H9 (cell line): ENCODE measurements around the gene SPATA20. TPM values are rescaled to one million over a fixed set of nuclear protein-coding genes. Genes with fewer than 3 reads are reported as not detected.

Experiments used
- DNase-seq: peaks from one replicate; pipeline ENCODE4 v3.0.0-alpha.2; 2017
- H2AFZ ChIP-seq: one replicate; pipeline ENCODE4 v1.6.1; 2013; ENCODE audit warnings: mild to moderate bottlenecking, low read length, control low read depth, moderate library complexity
- H2AK5ac ChIP-seq: 2 replicates; pipeline ENCODE4 v1.6.1; 2013; ENCODE audit warnings: low read length, control low read depth, mixed read lengths; ENCODE audit not compliant: insufficient read length
- H2BK120ac ChIP-seq: one replicate; pipeline ENCODE4 v1.6.1; 2013; ENCODE audit warnings: low read depth, mild to moderate bottlenecking, low read length, control low read depth, inconsistent platforms; ENCODE audit not compliant: poor library complexity, severe bottlenecking
- H2BK12ac ChIP-seq: 2 replicates; pipeline ENCODE4 v1.6.1; 2013; ENCODE audit warnings: low read length, control low read depth, mixed read lengths, low read depth; ENCODE audit not compliant: insufficient read length
- H2BK15ac ChIP-seq: 2 replicates; pipeline ENCODE4 v1.6.1; 2013; ENCODE audit warnings: low read depth, low read length, control low read depth
- H2BK20ac ChIP-seq: one replicate; pipeline ENCODE4 v1.6.1; 2013; ENCODE audit warnings: low read depth, mild to moderate bottlenecking, low read length, control low read depth, inconsistent platforms; ENCODE audit not compliant: poor library complexity, severe bottlenecking
- H2BK5ac ChIP-seq: 2 replicates; pipeline ENCODE4 v1.6.1; 2013; ENCODE audit warnings: low read length, control low read depth, mixed read lengths; ENCODE audit not compliant: insufficient read length
- H3K14ac ChIP-seq: 2 replicates; pipeline ENCODE4 v1.6.1; 2013; ENCODE audit warnings: low read length, control low read depth; ENCODE audit not compliant: insufficient read depth
- H3K18ac ChIP-seq: 2 replicates; pipeline ENCODE4 v1.6.1; 2013; ENCODE audit warnings: low read depth, mild to moderate bottlenecking, mixed read lengths, low read length, control low read depth; ENCODE audit not compliant: insufficient read length
- H3K23ac ChIP-seq: 2 replicates; pipeline ENCODE4 v1.6.1; 2013; ENCODE audit warnings: low read length, control low read depth, mixed read lengths, low read depth; ENCODE audit not compliant: insufficient read length
- H3K23me2 ChIP-seq: 2 replicates; pipeline ENCODE4 v1.6.1; 2013; ENCODE audit warnings: low read depth, mild to moderate bottlenecking, mixed read lengths, low read length, control low read depth; ENCODE audit not compliant: insufficient read length, poor library complexity, severe bottlenecking
- H3K27ac ChIP-seq: 2 replicates; pipeline ENCODE4 v1.5.1; 2013; ENCODE audit warnings: low read length, control low read depth, mixed read lengths, low read depth; ENCODE audit not compliant: insufficient read length
- H3K27me3 ChIP-seq: 2 replicates; pipeline ENCODE4 v1.6.1; 2013; ENCODE audit warnings: low read length, control low read depth, inconsistent platforms; ENCODE audit not compliant: insufficient read depth
- H3K4ac ChIP-seq: 2 replicates; pipeline ENCODE4 v1.6.1; 2013; ENCODE audit warnings: low read depth, mild to moderate bottlenecking, control low read depth, inconsistent platforms, low read length, moderate library complexity
- H3K4me1 ChIP-seq: 2 replicates; pipeline ENCODE4 v1.6.1; 2013; ENCODE audit warnings: low read length, control low read depth, inconsistent platforms; ENCODE audit not compliant: insufficient read depth
- H3K4me2 ChIP-seq: 2 replicates; pipeline ENCODE4 v1.6.1; 2013; ENCODE audit warnings: low read length, control low read depth, mixed read lengths; ENCODE audit not compliant: insufficient read length, insufficient read depth
- H3K56ac ChIP-seq: 2 replicates; pipeline ENCODE4 v1.6.1; 2013; ENCODE audit warnings: low read depth, mild to moderate bottlenecking, mixed read lengths, low read length, control low read depth; ENCODE audit not compliant: insufficient read length
- H3K79me1 ChIP-seq: 2 replicates; pipeline ENCODE4 v1.6.1; 2013; ENCODE audit warnings: low read depth, mild to moderate bottlenecking, moderate library complexity, low read length, control low read depth, inconsistent platforms; ENCODE audit not compliant: insufficient read depth, poor library complexity, severe bottlenecking
- H3K79me2 ChIP-seq: 2 replicates; pipeline ENCODE4 v1.6.1; 2013; ENCODE audit warnings: low read length, control low read depth, inconsistent platforms; ENCODE audit not compliant: insufficient read depth
- H3K9ac ChIP-seq: 2 replicates; pipeline ENCODE4 v1.6.1; 2013; ENCODE audit warnings: low read length, control low read depth, mixed read lengths; ENCODE audit not compliant: insufficient read length; ENCODE audit errors: extremely low read depth
- H3K9me3 ChIP-seq: one replicate; pipeline ENCODE4 v1.6.1; 2013; ENCODE audit warnings: low read depth, low read length, inconsistent platforms; ENCODE audit not compliant: control insufficient read depth
- H3T11ph ChIP-seq: one replicate; pipeline ENCODE4 v1.6.1; 2013; ENCODE audit warnings: mild to moderate bottlenecking, low read length, control low read depth, inconsistent platforms
- H4K20me1 ChIP-seq: one replicate; pipeline ENCODE4 v1.6.1; 2013; ENCODE audit not compliant: control insufficient read depth, insufficient read length, insufficient read depth
- H4K5ac ChIP-seq: 2 replicates; pipeline ENCODE4 v1.6.1; 2013; ENCODE audit warnings: low read depth, mild to moderate bottlenecking, mixed read lengths, low read length, control low read depth; ENCODE audit not compliant: insufficient read length
- H4K8ac ChIP-seq: replicated peaks from 2 replicates; pipeline ENCODE4 v1.6.1; 2013; ENCODE audit warnings: low read length, control low read depth, mixed read lengths, low read depth; ENCODE audit not compliant: insufficient read length
- H4K91ac ChIP-seq: 2 replicates; pipeline ENCODE4 v1.6.1; 2013; ENCODE audit warnings: low read depth, mild to moderate bottlenecking, moderate library complexity, mixed read lengths, low read length, control low read depth; ENCODE audit not compliant: insufficient read length
- H3K27ac Mint-ChIP-seq, 3 experiments: 2 replicates in 2 of 3; 3 replicates in 1 of 3; pipeline ENCODE4 v1.8.0; 2020 to 2021; ENCODE audit warnings: mixed read lengths in 3 of 3, mild to moderate bottlenecking in 1 of 3, moderate library complexity in 1 of 3
- H3K27me3 Mint-ChIP-seq: 2 replicates; pipeline ENCODE4 v1.8.0; 2021; ENCODE audit warnings: low read depth, mild to moderate bottlenecking, moderate library complexity, mixed read lengths
- H3K36me3 Mint-ChIP-seq, 3 experiments: 2 replicates in 2 of 3; 3 replicates in 1 of 3; pipeline ENCODE4 v1.8.0; 2020 to 2021; ENCODE audit warnings: low read depth in 3 of 3, mixed read lengths in 3 of 3; ENCODE audit not compliant: insufficient read depth in 1 of 3
- H3K4me1 Mint-ChIP-seq, 2 experiments: 2 replicates each; pipeline ENCODE4 v1.8.0; 2020; ENCODE audit warnings: mixed read lengths in 2 of 2
- H3K4me3 Mint-ChIP-seq, 2 experiments: 2 replicates in 1 of 2; 3 replicates in 1 of 2; pipeline ENCODE4 v1.8.0; 2020 to 2021; ENCODE audit warnings: mild to moderate bottlenecking in 2 of 2, mixed read lengths in 2 of 2, moderate library complexity in 1 of 2
- H3K9me3 Mint-ChIP-seq, 2 experiments: 2 replicates in 1 of 2; 3 replicates in 1 of 2; pipeline ENCODE4 v1.8.0; 2020; ENCODE audit warnings: mild to moderate bottlenecking in 2 of 2, mixed read lengths in 2 of 2, moderate library complexity in 1 of 2
- CTCF ChIP-seq: fragments of 200-600 bp; sonication (generic); conservative IDR thresholded peaks from 3 replicates; pipeline ENCODE4 v1.8.0; 2021; ENCODE audit warnings: antibody characterized with exemption, mild to moderate bottlenecking
- WGBS: extraction: QIAGEN DNeasy Blood & Tissue Kit; methylation state at CpG from one replicate; pipeline ENCODE4 v1.1.7; 2013; ENCODE audit warnings: missing lambda C conversion rate, low lambda C conversion rate, mixed read lengths; ENCODE audit not compliant: insufficient read length; ENCODE audit errors: extremely low coverage; 5-methylcytosine and 5-hydroxymethylcytosine counted together
- total RNA-seq: library from RNA; stranded (reverse); gene quantifications from 2 replicates; pipeline ENCODE4 v1.2.1, GENCODE V29; 2021

Gene SPATA20
- total RNA-seq, 1 experiment from 2014 or later, result 23.9 TPM

- WGBS, result no CpG with 5 or more reads among the region's 19 CpGs
These were observed 2.4 kb downstream of the SPATA20 start for GRCh38 chr17:50549256-50549941.

More at GRCh38 chr17:50549256-50549941, 2.4 kb downstream of the SPATA20 start:
- Mint-ChIP-seq H3K27me3 (peaks cover 17% of the 10 kb centered on the region), H3K4me1 (peaks cover 8 to 11% of the 10 kb centered on the region in 2 experiments; a peak in 2 of 4 replicates), H3K4me3 (no peak overlapping the region), H3K36me3 (no peaks in the 10 kb centered on the region; a peak in 1 of 7 replicates), H3K27ac (no peak overlapping the region), H3K9me3 (no peaks in the 10 kb centered on the region; a peak in 1 of 5 replicates)
- no peak overlapping the region for H3K4me2 ChIP-seq
- H2BK120ac ChIP-seq, result no peak overlapping the region
- no peak overlapping the region for H4K5ac ChIP-seq
- no peak overlapping the region for H3K23ac ChIP-seq
- H4K20me1 ChIP-seq, result no peaks in the 10 kb centered on the region
- H2AFZ ChIP-seq, result no peak overlapping the region
- no peaks in the 10 kb centered on the region for H3K23me2 ChIP-seq
- H2BK15ac ChIP-seq, result no peak overlapping the region
- H3K18ac ChIP-seq, result no peak overlapping the region
- no peak overlapping the region for H3K27ac ChIP-seq
- H3K27me3 ChIP-seq, result no peaks in the 10 kb centered on the region
- no peak overlapping the region for H3K4ac ChIP-seq
- H2BK5ac ChIP-seq, result no peak overlapping the region
- no peaks in the 10 kb centered on the region for H3K79me1 ChIP-seq
- no peak overlapping the region for H3T11ph ChIP-seq
- H3K4me1 ChIP-seq, result no peaks in the 10 kb centered on the region; the same call in 1 of the 2 replicates
- H3K9ac ChIP-seq, result no peak overlapping the region
- H2AK5ac ChIP-seq, result no peak overlapping the region
- no peak overlapping the region for H4K8ac ChIP-seq
- H3K9me3 ChIP-seq, result no peaks in the 10 kb centered on the region
- H3K14ac ChIP-seq, result no peak overlapping the region
- no peaks in the 10 kb centered on the region for H3K79me2 ChIP-seq
- H2BK20ac ChIP-seq, result no peak overlapping the region
- no peak for TF ChIP-seq CTCF
- H2BK12ac ChIP-seq, result no peak overlapping the region
- DNase-seq, result no peak
- no peak overlapping the region for H3K56ac ChIP-seq
- H4K91ac ChIP-seq, result no peak overlapping the region
